Measurements from ENCODE around the gene THOP1. TPM values are rescaled to one million over a fixed set of nuclear protein-coding genes. Genes with fewer than 3 reads are reported as not detected.
A peak's percentile ranks its signal among the peaks of the same experiment; 100 is the strongest.

THOP1 gene
- total RNA-seq, 4 donors from 2014 or later, result 29.7 to 79.0 (median 58.9) TPM

DNA sequence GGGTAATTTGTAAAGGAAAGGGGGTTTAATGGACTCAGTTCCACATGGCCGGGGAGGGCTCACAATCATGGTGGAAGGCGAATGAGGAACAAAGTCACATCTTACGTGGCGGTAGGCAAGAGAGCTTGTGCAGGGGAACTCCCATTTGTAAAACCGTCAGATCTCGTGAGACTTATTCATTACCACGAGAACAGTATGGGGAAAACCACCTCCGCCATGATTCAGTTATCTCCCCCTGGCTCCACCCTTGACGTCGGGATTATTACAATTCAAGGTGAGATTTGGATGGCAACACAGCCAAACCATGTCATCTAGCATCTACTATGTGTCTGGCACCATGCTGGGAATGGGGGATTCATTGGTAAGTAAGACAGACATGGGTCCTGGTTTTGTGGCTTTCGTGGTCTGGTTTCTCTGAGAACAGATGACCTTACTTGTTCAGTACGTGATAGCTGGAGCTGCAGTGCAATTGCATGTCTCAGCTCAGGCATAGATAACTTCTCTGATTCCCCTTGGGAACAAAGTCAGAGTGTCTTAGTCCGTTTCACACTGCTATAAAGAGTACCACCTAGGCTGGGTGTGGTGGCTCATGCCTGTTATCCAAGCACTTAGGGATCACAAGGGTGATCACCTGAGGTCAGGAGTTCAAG lies 42.7 kb downstream of the THOP1 start:
- no peak for DNase-seq
- intact Hi-C loops (cut with DNase I), result no loop called here
- Histone ChIP-seq H3K4me1 (no peaks in the 10 kb centered on the region), H3K36me3 (peaks cover 17 to 19% of the 10 kb centered on the region in 2 donors), H3K27me3 (no peaks in the 10 kb centered on the region), H3K9me3 (no peaks in the 10 kb centered on the region), H3K27ac (no peak overlapping the region), H3K4me3 (replicated peaks in 1 of 3) (no peak overlapping the region)
- TF ChIP-seq POLR2A (IDR thresholded peaks at IDR 0.05), result no peak
- TF ChIP-seq, protein P1, sequence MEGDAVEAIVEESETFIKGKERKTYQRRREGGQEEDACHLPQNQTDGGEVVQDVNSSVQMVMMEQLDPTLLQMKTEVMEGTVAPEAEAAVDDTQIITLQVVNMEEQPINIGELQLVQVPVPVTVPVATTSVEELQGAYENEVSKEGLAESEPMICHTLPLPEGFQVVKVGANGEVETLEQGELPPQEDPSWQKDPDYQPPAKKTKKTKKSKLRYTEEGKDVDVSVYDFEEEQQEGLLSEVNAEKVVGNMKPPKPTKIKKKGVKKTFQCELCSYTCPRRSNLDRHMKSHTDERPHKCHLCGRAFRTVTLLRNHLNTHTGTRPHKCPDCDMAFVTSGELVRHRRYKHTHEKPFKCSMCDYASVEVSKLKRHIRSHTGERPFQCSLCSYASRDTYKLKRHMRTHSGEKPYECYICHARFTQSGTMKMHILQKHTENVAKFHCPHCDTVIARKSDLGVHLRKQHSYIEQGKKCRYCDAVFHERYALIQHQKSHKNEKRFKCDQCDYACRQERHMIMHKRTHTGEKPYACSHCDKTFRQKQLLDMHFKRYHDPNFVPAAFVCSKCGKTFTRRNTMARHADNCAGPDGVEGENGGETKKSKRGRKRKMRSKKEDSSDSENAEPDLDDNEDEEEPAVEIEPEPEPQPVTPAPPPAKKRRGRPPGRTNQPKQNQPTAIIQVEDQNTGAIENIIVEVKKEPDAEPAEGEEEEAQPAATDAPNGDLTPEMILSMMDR (IDR thresholded peaks at IDR 0.05), result no peak
- 95 to 96% methylated on average over 13 of the region's 13 CpGs for WGBS, 2 donors

- no peak for DNase-seq
- H3K36me3 ChIP-seq, result peaks cover 27 to 34% of the 10 kb centered on the region in 2 donors
- intact Hi-C loops (cut with DNase I), result no loop called here
- no peak overlapping the region for H3K4me3 ChIP-seq (replicated peaks in 1 of 3)
- H3K27me3 ChIP-seq, result no peaks in the 10 kb centered on the region
- no peak overlapping the region for H3K27ac ChIP-seq
- 95 to 98% methylated on average over 19 of the region's 19 CpGs for WGBS, 2 donors
- H3K4me1 ChIP-seq, result no peaks in the 10 kb centered on the region
- TF ChIP-seq POLR2A (IDR thresholded peaks at IDR 0.05), result no peak
- TF ChIP-seq, protein P1 (IDR thresholded peaks at IDR 0.05), result no peak
- H3K9me3 ChIP-seq, result no peaks in the 10 kb centered on the region
These were observed 49.1 kb downstream of the THOP1 start for GRCh38 chr19:2834294-2834871.

DNA sequence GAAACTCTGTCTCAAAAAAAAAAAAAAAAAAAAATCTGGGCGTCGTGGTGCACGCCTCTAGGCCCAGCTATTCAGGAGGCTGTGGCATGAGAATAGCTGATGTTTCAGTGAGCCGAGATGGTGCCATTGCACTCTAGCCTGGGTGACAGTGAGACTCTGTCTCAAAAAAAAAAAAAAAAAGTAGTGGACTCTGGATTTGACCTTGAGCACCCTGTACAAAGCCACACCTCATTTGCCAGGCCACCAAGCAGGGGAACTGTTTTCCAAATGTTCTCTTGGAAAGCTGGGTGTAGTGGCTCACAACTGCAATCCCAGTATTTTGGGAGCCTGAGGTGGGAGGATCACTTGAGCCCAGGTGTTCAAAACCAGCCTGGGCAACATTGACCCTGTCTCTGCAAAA lies 52.1 kb downstream of the THOP1 start:
- 83 to 95% methylated on average over 4 of the region's 4 CpGs for WGBS, 2 donors
- H3K27ac ChIP-seq, result no peak overlapping the region
- peaks cover 4 to 5% of the 10 kb centered on the region in 2 donors for H3K4me1 ChIP-seq
- H3K9me3 ChIP-seq, result no peaks in the 10 kb centered on the region
- no peak overlapping the region for H3K4me3 ChIP-seq (replicated peaks in 1 of 3)
- intact Hi-C loops (cut with DNase I), result no loop called here
- H3K27me3 ChIP-seq, result no peaks in the 10 kb centered on the region
- peaks cover 23 to 32% of the 10 kb centered on the region in 2 donors for H3K36me3 ChIP-seq
- DNase-seq, result no peak
- TF ChIP-seq POLR2A (IDR thresholded peaks at IDR 0.05), result no peak
- TF ChIP-seq, protein P1 (IDR thresholded peaks at IDR 0.05), result no peak

DNA sequence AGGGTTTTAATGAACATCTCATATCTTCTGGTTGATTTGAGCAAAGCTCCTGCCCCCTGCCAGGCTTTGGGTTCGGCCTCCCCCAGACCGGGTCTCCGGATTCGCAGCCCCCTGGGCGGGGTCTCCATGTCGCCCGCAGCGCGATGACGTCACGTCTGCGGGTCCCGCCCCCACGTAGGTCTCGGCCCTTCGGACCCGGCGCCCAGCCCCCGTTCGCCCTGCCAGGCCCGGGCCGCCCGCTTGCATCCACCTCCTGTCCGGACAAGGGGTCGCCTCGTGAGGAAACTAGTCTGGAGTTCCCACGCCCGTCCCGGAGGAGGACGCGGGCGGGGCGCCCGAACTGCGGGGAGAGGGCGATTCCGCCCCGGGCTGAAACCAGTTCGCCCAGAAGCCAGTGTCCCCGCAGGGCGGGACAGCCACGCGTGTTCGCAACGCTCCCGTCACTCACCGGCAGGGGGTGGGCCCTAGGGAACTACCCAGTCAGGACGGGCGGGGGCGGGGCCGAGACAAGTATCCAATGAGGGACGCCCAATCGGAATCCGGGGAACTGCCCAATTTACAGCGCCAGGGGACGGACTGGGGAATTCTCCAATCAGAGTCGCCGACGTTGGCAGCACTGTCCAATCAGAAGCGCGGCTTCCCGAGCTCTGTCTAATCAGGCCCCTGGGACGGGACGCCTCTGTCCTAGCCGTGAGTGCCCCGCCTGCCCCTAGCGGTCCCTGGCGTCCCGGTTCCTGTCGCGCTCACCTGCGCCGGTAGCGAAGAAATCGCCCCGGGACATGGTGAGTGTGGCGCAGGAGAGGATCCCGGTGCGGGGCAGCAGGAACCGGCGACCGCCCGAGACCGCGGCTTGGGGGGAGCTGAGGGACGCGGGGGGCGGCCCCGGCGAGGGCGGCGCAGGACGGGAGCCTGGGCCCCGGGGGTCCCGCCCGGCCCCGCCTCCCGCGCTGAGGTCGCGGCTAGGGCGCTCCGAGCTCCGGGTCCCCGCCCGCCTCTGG lies 55.8 kb downstream of the THOP1 start, which contains the start of gene ZNF555:
TSS of gene ZNF555 (plus strand) at position 682 of the 998 bp plus-strand sequence. CDS start at position 780, 98 bp downstream.
- Histone ChIP-seq H3K27ac (peak within 1 kb of the TSS; percentile 87 to 97 (median 97)), H3K4me1 (peaks cover 8 to 14% of the 10 kb centered on the region in 2 donors), H3K36me3 (no peaks in the 10 kb centered on the region), H3K4me3 (replicated peaks in 1 of 3) (peak within 1 kb of the TSS; percentile 56 to 98 (median 78)), H3K27me3 (no peaks in the 10 kb centered on the region), H3K9me3 (no peaks in the 10 kb centered on the region)
- intact Hi-C loops (cut with DNase I), result no loop called here
- TF ChIP-seq POLR2A (IDR thresholded peaks at IDR 0.05), result peak in 1 of 2 donors; percentile 75
- TF ChIP-seq, protein P1 (IDR thresholded peaks at IDR 0.05), result peak in 5 of 6 experiments; percentile 25 to 71 (median 57)
- 1 to 2% methylated on average over 23 to 24 of the region's 106 CpGs for WGBS, 2 donors
- peak; percentile 100 for DNase-seq

Data from thyroid gland (tissue), 4 donors.